K562 (cell line): Measurements from ENCODE around the gene HSD11B1L. TPM values are rescaled to one million over a fixed set of nuclear protein-coding genes. Genes with fewer than 3 reads are reported as not detected.
A peak's percentile ranks its signal among the peaks of the same experiment; 100 is the strongest.

Experiments used
- AFF4 ChIP-seq: sonication (generic); formaldehyde crosslinking; IDR thresholded peaks from 2 replicates; pipeline ENCODE4 v1.8.0; 2023; ENCODE audit warnings: mild to moderate bottlenecking, missing genetic modification reagents
- CTCFL ChIP-seq: IDR thresholded peaks from 2 replicates; pipeline ENCODE4 v1.6.1; 2011; ENCODE audit warnings: borderline replicate concordance, low read depth, mild to moderate bottlenecking, moderate library complexity, low read length; ENCODE audit not compliant: insufficient read depth, poor library complexity, severe bottlenecking
- RREB1 ChIP-seq: fragments of 250-450 bp; sonication (Bioruptor Pico); IDR thresholded peaks from 2 replicates; pipeline ENCODE4 v1.4.0; 2020
- polyA plus RNA-seq, 8 experiments: library from polyadenylated mRNA; depleted of rRNA in 4 of 8; stranded (reverse) in 5 of 8; unstranded in 3 of 8; fragments of >200 nt; fragmentation: Nextera tagmentation in 2 of 8; fragmentation: Illumina TruSeq in 1 of 8; extraction: Ambion mirVana in 2 of 8; extraction: Trizol in 1 of 8; gene quantifications; 2 replicates each; pipeline versions ENCODE4 v1.2.1 to v1.2.3, GENCODE V29; 2011 to 2014; ENCODE audit warnings: inconsistent platforms in 1 of 8, missing spikeins in 1 of 8
- total RNA-seq, 7 experiments: library from RNA; depleted of rRNA in 6 of 7; stranded (reverse); fragments of >200 nt in 6 of 7; fragmentation: Illumina TruSeq in 2 of 7; extraction: Trizol in 2 of 7; gene quantifications; 2 replicates each; pipeline versions ENCODE4 v1.2.1 to v1.2.3, GENCODE V29; 2011 to 2021; ENCODE audit warnings: low replicate concordance in 1 of 7

The HSD11B1L gene
- total and polyA plus RNA-seq, 9 of the 15 experiments (the other 6 are each of a cell fraction or from before 2014, with no cell fraction given), result 0.31 to 7.7 (median 2.3) TPM

GRCh38 chr19:5693195-5694166 is 12.7 kb downstream of the HSD11B1L start (continued):
- TF ChIP-seq RREB1 (CRISPR knock-in tag), result no peak
- no peak for TF ChIP-seq CTCFL
- 0 out of 2 replicates have a peak, but pooled peaks have one; percentile 2 for TF ChIP-seq AFF4
